H1 (cell line): ENCODE data around the gene XRN2. TPM values are rescaled to one million over a fixed set of nuclear protein-coding genes. Genes with fewer than 3 reads are reported as not detected.

Experiments
- CTCF ChIA-PET: fragments of 300-600 bp; sonication (Branson Sonifier 250); formaldehyde crosslinking; loops from one replicate; lab custom pipeline; 2021; ENCODE audit not compliant: partially characterized antibody; lab: Charles Lee
- POLR2A ChIA-PET: fragments of 300-600 bp; sonication (Branson Sonifier 250); formaldehyde crosslinking; loops from one replicate; lab custom pipeline; 2021; ENCODE audit warnings: inconsistent platforms; ENCODE audit not compliant: partially characterized antibody; lab: Charles Lee
- DNase-seq, 2 experiments: peaks; one replicate each; pipeline versions ENCODE4 v3.0.0 to v3.0.0-alpha.2; 2010 to 2022; ENCODE audit warnings: low spot score in 2 of 2, low read depth in 1 of 2, mixed read lengths in 1 of 2
- FAIRE-seq: peaks from 2 replicates; lab custom pipeline; 2011; peaks lifted over from hg19 to GRCh38; lab: Jason Lieb, UNC
- H2AFZ ChIP-seq: 2 replicates; pipeline ENCODE4 v1.8.1; 2012; ENCODE audit warnings: low read length, inconsistent platforms
- H2AK5ac ChIP-seq: 2 replicates; pipeline ENCODE4 v1.6.1; 2013; ENCODE audit warnings: low read depth, low read length
- H2BK120ac ChIP-seq: replicated peaks from 2 replicates; pipeline ENCODE3; 2013; ENCODE audit warnings: low read depth, low read length, inconsistent platforms
- H2BK12ac ChIP-seq: 2 replicates; pipeline ENCODE4 v1.6.1; 2013; ENCODE audit warnings: low read depth, low read length
- H2BK15ac ChIP-seq: 2 replicates; pipeline ENCODE4 v1.6.1; 2013; ENCODE audit warnings: low read length
- H2BK20ac ChIP-seq: 2 replicates; pipeline ENCODE4 v1.6.1; 2013; ENCODE audit warnings: low read length
- H2BK5ac ChIP-seq: 2 replicates; pipeline ENCODE4 v1.6.1; 2013; ENCODE audit warnings: low read depth, low read length
- H3K14ac ChIP-seq: 2 replicates; pipeline ENCODE4 v1.6.1; 2013; ENCODE audit warnings: inconsistent platforms; ENCODE audit not compliant: insufficient read length
- H3K18ac ChIP-seq: 2 replicates; pipeline ENCODE4 v1.6.1; 2013; ENCODE audit warnings: low read length; ENCODE audit errors: extremely low read depth
- H3K23ac ChIP-seq: 2 replicates; pipeline ENCODE4 v1.6.1; 2013; ENCODE audit warnings: inconsistent platforms; ENCODE audit not compliant: insufficient read length
- H3K23me2 ChIP-seq: 2 replicates; pipeline ENCODE4 v1.6.1; 2013; ENCODE audit warnings: low read depth, low read length
- H3K27ac ChIP-seq: 2 replicates; pipeline ENCODE4 v1.6.1; 2011; ENCODE audit warnings: low read depth, low read length, inconsistent platforms
- H3K27me3 ChIP-seq, 4 experiments: replicated peaks in 1 of 4; 1 replicate in 1 of 4; 2 replicates in 3 of 4; pipeline versions ENCODE4 v1.6.1 to v1.8.1; 2011 to 2013; ENCODE audit warnings: low read length in 3 of 4, mild to moderate bottlenecking in 3 of 4, inconsistent platforms in 2 of 4, mixed read lengths in 2 of 4, moderate library complexity in 1 of 4; ENCODE audit not compliant: control insufficient read depth in 3 of 4, insufficient read depth in 3 of 4; ENCODE audit errors: extremely low read depth in 1 of 4
- H3K36me3 ChIP-seq, 4 experiments: 2 replicates each; pipeline versions ENCODE4 v1.6.1 to v1.8.1; 2011 to 2013; ENCODE audit warnings: mild to moderate bottlenecking in 4 of 4, low read length in 3 of 4, moderate library complexity in 2 of 4, control low read depth in 1 of 4, inconsistent platforms in 1 of 4; ENCODE audit not compliant: insufficient read depth in 4 of 4, control insufficient read depth in 2 of 4
- H3K4ac ChIP-seq: replicated peaks from 2 replicates; pipeline ENCODE3; 2013; ENCODE audit warnings: low read length, low read depth, mixed read lengths, inconsistent platforms; ENCODE audit not compliant: insufficient read length
- H3K4me1 ChIP-seq, 4 experiments: replicated peaks in 1 of 4; 1 replicate in 1 of 4; 2 replicates in 3 of 4; pipeline versions ENCODE4 v1.6.1 to v1.8.1; 2011 to 2013; ENCODE audit warnings: low read length in 3 of 4, inconsistent platforms in 2 of 4, mixed read lengths in 1 of 4; ENCODE audit not compliant: insufficient read depth in 4 of 4, control insufficient read depth in 3 of 4
- H3K4me2 ChIP-seq, 2 experiments: 2 replicates each; pipeline versions ENCODE4 v1.6.1 to v1.8.1; 2011 to 2013; ENCODE audit warnings: low read depth in 2 of 2, low read length in 2 of 2, control low read depth in 1 of 2, inconsistent platforms in 1 of 2, mild to moderate bottlenecking in 1 of 2; ENCODE audit not compliant: insufficient read depth in 1 of 2
- H3K4me3 ChIP-seq, 4 experiments: fragments of 200-600, 300-600 bp in 1 of 4; sonication (generic), shearing (Covaris generic), sonication (Bioruptor Twin) in 1 of 4; 2 replicates each; pipeline versions ENCODE4 v1.5.1 to v1.8.1; 2011 to 2016; ENCODE audit warnings: low read length in 4 of 4, low read depth in 3 of 4, control low read depth in 2 of 4, inconsistent platforms in 2 of 4, mild to moderate bottlenecking in 2 of 4, mixed read lengths in 1 of 4, moderate library complexity in 1 of 4; ENCODE audit not compliant: insufficient read depth in 2 of 4; ENCODE audit errors: extremely low read depth in 1 of 4
- H3K56ac ChIP-seq: replicated peaks from 2 replicates; pipeline ENCODE3; 2013; ENCODE audit warnings: low read depth, mild to moderate bottlenecking, mixed read lengths, low read length, inconsistent platforms; ENCODE audit not compliant: insufficient read length
- H3K79me1 ChIP-seq: 2 replicates; pipeline ENCODE4 v1.6.1; 2013; ENCODE audit warnings: low read depth, low read length, control low read depth
- H3K79me2 ChIP-seq, 2 experiments: 2 replicates each; pipeline versions ENCODE4 v1.6.1 to v1.8.1; 2012 to 2013; ENCODE audit warnings: low read length in 2 of 2, mild to moderate bottlenecking in 2 of 2, inconsistent platforms in 1 of 2; ENCODE audit not compliant: insufficient read depth in 2 of 2, control insufficient read depth in 1 of 2
- H3K9ac ChIP-seq, 4 experiments: replicated peaks in 1 of 4; 1 replicate in 1 of 4; 2 replicates in 3 of 4; pipeline versions ENCODE4 v1.6.1 to v1.8.1; 2011 to 2013; ENCODE audit warnings: low read depth in 3 of 4, low read length in 3 of 4, control low read depth in 2 of 4, mild to moderate bottlenecking in 2 of 4, moderate library complexity in 2 of 4, inconsistent platforms in 1 of 4; ENCODE audit errors: extremely low read depth in 1 of 4
- H3K9me3 ChIP-seq, 2 experiments: 2 replicates each; pipeline versions ENCODE4 v1.6.1 to v1.8.1; 2012 to 2013; ENCODE audit warnings: mild to moderate bottlenecking in 2 of 2, moderate library complexity in 2 of 2, control low read depth in 1 of 2, inconsistent platforms in 1 of 2, low read depth in 1 of 2, low read length in 1 of 2, mixed read lengths in 1 of 2; ENCODE audit not compliant: insufficient read depth in 2 of 2
- H4K20me1 ChIP-seq, 2 experiments: replicated peaks in 1 of 2; 2 replicates each; pipeline versions ENCODE3 to v1.8.1; 2011 to 2013; ENCODE audit warnings: inconsistent platforms in 2 of 2, low read length in 2 of 2, mild to moderate bottlenecking in 1 of 2; ENCODE audit not compliant: insufficient read depth in 2 of 2, control insufficient read depth in 1 of 2
- H4K5ac ChIP-seq: 2 replicates; pipeline ENCODE4 v1.6.1; 2013; ENCODE audit warnings: low read length, low read depth, mixed read lengths, inconsistent platforms; ENCODE audit not compliant: insufficient read length
- H4K8ac ChIP-seq: 2 replicates; pipeline ENCODE4 v1.8.0; 2013; ENCODE audit warnings: mild to moderate bottlenecking, moderate library complexity, low read length, inconsistent platforms; ENCODE audit not compliant: insufficient read depth; ENCODE audit errors: extremely low read depth
- H4K91ac ChIP-seq: replicated peaks from 2 replicates; pipeline ENCODE3; 2013; ENCODE audit warnings: low read length, mixed read lengths, inconsistent platforms; ENCODE audit not compliant: insufficient read length
- ASH2L ChIP-seq: fragments of 200-600, 300-600 bp; sonication (generic); IDR thresholded peaks from one replicate; pipeline ENCODE4 v1.7.1; 2017; ENCODE audit warnings: low read length
- BACH1 ChIP-seq: IDR thresholded peaks from 2 replicates; pipeline ENCODE4 v1.6.1; 2012; ENCODE audit warnings: low read length, improper control_type of control experiment
- CEBPB ChIP-seq: IDR thresholded peaks from 2 replicates; pipeline ENCODE4 v1.6.1; 2012; ENCODE audit warnings: low read depth, low read length
- CHD1 ChIP-seq: IDR thresholded peaks from 2 replicates; pipeline ENCODE4 v1.6.1; 2012; ENCODE audit warnings: low read depth, low read length, improper control_type of control experiment
- CHD2 ChIP-seq: IDR thresholded peaks from 2 replicates; pipeline ENCODE4 v1.6.1; 2012; ENCODE audit warnings: low read length, improper control_type of control experiment
- CREB1 ChIP-seq: IDR thresholded peaks from 2 replicates; pipeline ENCODE4 v1.6.1; 2012; ENCODE audit warnings: inconsistent platforms
- EZH2 ChIP-seq: fragments of 200-600 bp; sonication (generic); IDR thresholded peaks from 2 replicates; pipeline ENCODE4 v1.7.1; 2012; ENCODE audit warnings: low read depth, mild to moderate bottlenecking, moderate library complexity, low read length, inconsistent platforms; ENCODE audit not compliant: severe bottlenecking
- FOSL1 ChIP-seq: IDR thresholded peaks from 2 replicates; pipeline ENCODE4 v1.6.1; 2011; ENCODE audit warnings: mild to moderate bottlenecking, low read depth, low read length, moderate library complexity; ENCODE audit not compliant: insufficient read depth
- GABPA ChIP-seq: IDR thresholded peaks from 2 replicates; pipeline ENCODE4 v1.6.1; 2011; ENCODE audit warnings: mild to moderate bottlenecking, low read length, moderate library complexity, borderline replicate concordance; ENCODE audit not compliant: insufficient read depth
- HDAC6 ChIP-seq: IDR thresholded peaks from one replicate; pipeline ENCODE4 v1.7.1; 2012; ENCODE audit warnings: low read depth, mild to moderate bottlenecking, inconsistent platforms, low read length, moderate library complexity
- KDM5A ChIP-seq: fragments of 200-600 bp; IDR thresholded peaks from 2 replicates; pipeline ENCODE4 v1.7.1; 2012; ENCODE audit warnings: mild to moderate bottlenecking, low read length, inconsistent platforms, mixed read lengths
- MAFK ChIP-seq: IDR thresholded peaks from 2 replicates; pipeline ENCODE4 v1.6.1; 2012; ENCODE audit warnings: low read depth, mild to moderate bottlenecking, improper control_type of control experiment, low read length
- MAX ChIP-seq: IDR thresholded peaks from 2 replicates; pipeline ENCODE4 v1.6.1; 2012; ENCODE audit warnings: inconsistent platforms
- RNF2 ChIP-seq: fragments of 200-900, 300-1000 bp; sonication (generic); IDR thresholded peaks from 2 replicates; pipeline ENCODE4 v1.7.1; 2016; ENCODE audit warnings: borderline replicate concordance, low read depth, mild to moderate bottlenecking, antibody characterized with exemption, low read length; ENCODE audit not compliant: poor library complexity, severe bottlenecking; ENCODE audit errors: missing control alignments
- SP2 ChIP-seq: IDR thresholded peaks from 2 replicates; pipeline ENCODE4 v1.6.1; 2012; ENCODE audit warnings: mild to moderate bottlenecking, low read length, inconsistent platforms
- WGBS, 2 experiments: shearing (Covaris generic) in 1 of 2; methylation state at CpG; one replicate each; pipeline versions ENCODE4 v1.1.6 to v1.1.7; 2013 to 2015; ENCODE audit warnings: low lambda C conversion rate in 2 of 2, mixed read lengths in 2 of 2, inconsistent platforms in 1 of 2, low coverage in 1 of 2, missing lambda C conversion rate in 1 of 2; ENCODE audit not compliant: insufficient replicate concordance in 2 of 2, insufficient coverage in 1 of 2, insufficient read length in 1 of 2; ENCODE audit errors: extremely low coverage in 1 of 2, missing lambda C conversion rate in 1 of 2; 5-methylcytosine and 5-hydroxymethylcytosine counted together
- polyA plus RNA-seq, 7 experiments: library from polyadenylated mRNA; depleted of rRNA in 3 of 7; stranded (reverse) in 5 of 7; unstranded in 2 of 7; fragments of >200 nt in 5 of 7; fragments of 200-250 nt in 2 of 7; gene quantifications; 1 replicate in 5 of 7; 2 replicates in 1 of 7; 4 replicates in 1 of 7; pipeline versions ENCODE4 v1.2.1 to v1.2.3, GENCODE V29; 2011 to 2013; ENCODE audit warnings: missing spikeins in 2 of 7, mixed read lengths in 2 of 7
- total RNA-seq: library from RNA; stranded (reverse); fragmentation: NEBNext Ultra II Directional; extraction: Animal tissue kit (Norgen Biotek cat#: 25700); gene quantifications from 2 replicates; pipeline ENCODE4 v1.2.1, GENCODE V29; 2021

The XRN2 gene
- total and polyA plus RNA-seq, 2 of the 8 experiments (the other 6 are each of a cell fraction or from before 2014, with no cell fraction given) = 60.3 to 139 TPM

GRCh38 chr20:21373436-21373835, 70.3 kb downstream of the XRN2 start:
- POLR2A ChIA-PET = no interaction called here
- peaks cover 3 to 79% of the 10 kb centered on the region in 2 experiments; a peak in 3 of 4 replicates for H3K79me2 ChIP-seq
- no peak overlapping the region for H2BK5ac ChIP-seq
- TF ChIP-seq HDAC6 (no peak), MAFK (no peak), ASH2L (no peak), CHD1 (no peak), CREB1 (no peak), CEBPB (no peak), RNF2 (no peak), GABPA (no peak), FOSL1 (no peak), MAX (no peak), CHD2 (no peak), EZH2 (no peak), SP2 (no peak), BACH1 (no peak), KDM5A (no peak)

More at GRCh38 chr20:21373436-21373835, 70.3 kb downstream of the XRN2 start:
- Histone ChIP-seq H4K8ac (no peak overlapping the region), H4K5ac (no peak overlapping the region), H2BK12ac (no peak overlapping the region), H2AFZ (no peak overlapping the region), H2BK120ac (no peak overlapping the region), H3K27ac (no peak overlapping the region), H2BK15ac (no peak overlapping the region), H3K9ac (no peak overlapping the region), H3K4ac (no peak overlapping the region), H3K56ac (no peak overlapping the region), H2BK20ac (no peak overlapping the region), H3K18ac (no peak overlapping the region), H3K79me1 (peaks cover 6% of the 10 kb centered on the region; the same call in 1 of the 2 replicates), H3K27me3 (no peaks in the 10 kb centered on the region), H2AK5ac (no peak overlapping the region), H3K4me3 (no peak overlapping the region), H4K91ac (no peak overlapping the region), H3K23ac (no peak overlapping the region), H3K4me1 (no peaks in the 10 kb centered on the region), H3K36me3 (peaks cover 0 to 24% (median 5%) of the 10 kb centered on the region in 4 experiments; a peak in 4 of 8 replicates), H3K14ac (no peak overlapping the region), H3K9me3 (no peaks in the 10 kb centered on the region), H4K20me1 (peaks cover 7 to 8% of the 10 kb centered on the region in 2 experiments), H3K23me2 (no peaks in the 10 kb centered on the region), H3K4me2 (no peak overlapping the region)
- 91% methylated on average over 1 of the region's 1 CpG; no CpG with 5 or more reads in 1 of the 2 experiments for WGBS, 2 experiments
- peak; percentile 7 for FAIRE-seq
- no peak for DNase-seq
- CTCF ChIA-PET = interaction anchor here (0.6 to 1.2 kb wide), 2 partner anchors 130 to 812 kb away, joined by 3 read pairs; no protein-coding TSS in a partner anchor
